H9 (cell line): ENCODE results near the gene LGALS7. TPM values are rescaled to one million over a fixed set of nuclear protein-coding genes. Genes with fewer than 3 reads are reported as not detected.

Source experiments
- DNase-seq: peaks from one replicate; pipeline ENCODE4 v3.0.0-alpha.2; 2017
- H2AFZ ChIP-seq: one replicate; pipeline ENCODE4 v1.6.1; 2013; ENCODE audit warnings: mild to moderate bottlenecking, low read length, control low read depth, moderate library complexity
- H2AK5ac ChIP-seq: 2 replicates; pipeline ENCODE4 v1.6.1; 2013; ENCODE audit warnings: low read length, control low read depth, mixed read lengths; ENCODE audit not compliant: insufficient read length
- H2BK120ac ChIP-seq: one replicate; pipeline ENCODE4 v1.6.1; 2013; ENCODE audit warnings: low read depth, mild to moderate bottlenecking, low read length, control low read depth, inconsistent platforms; ENCODE audit not compliant: poor library complexity, severe bottlenecking
- H2BK12ac ChIP-seq: 2 replicates; pipeline ENCODE4 v1.6.1; 2013; ENCODE audit warnings: low read length, control low read depth, mixed read lengths, low read depth; ENCODE audit not compliant: insufficient read length
- H2BK15ac ChIP-seq: 2 replicates; pipeline ENCODE4 v1.6.1; 2013; ENCODE audit warnings: low read depth, low read length, control low read depth
- H2BK20ac ChIP-seq: one replicate; pipeline ENCODE4 v1.6.1; 2013; ENCODE audit warnings: low read depth, mild to moderate bottlenecking, low read length, control low read depth, inconsistent platforms; ENCODE audit not compliant: poor library complexity, severe bottlenecking
- H2BK5ac ChIP-seq: 2 replicates; pipeline ENCODE4 v1.6.1; 2013; ENCODE audit warnings: low read length, control low read depth, mixed read lengths; ENCODE audit not compliant: insufficient read length
- H3K14ac ChIP-seq: 2 replicates; pipeline ENCODE4 v1.6.1; 2013; ENCODE audit warnings: low read length, control low read depth; ENCODE audit not compliant: insufficient read depth
- H3K18ac ChIP-seq: 2 replicates; pipeline ENCODE4 v1.6.1; 2013; ENCODE audit warnings: low read depth, mild to moderate bottlenecking, mixed read lengths, low read length, control low read depth; ENCODE audit not compliant: insufficient read length
- H3K23ac ChIP-seq: 2 replicates; pipeline ENCODE4 v1.6.1; 2013; ENCODE audit warnings: low read length, control low read depth, mixed read lengths, low read depth; ENCODE audit not compliant: insufficient read length
- H3K23me2 ChIP-seq: 2 replicates; pipeline ENCODE4 v1.6.1; 2013; ENCODE audit warnings: low read depth, mild to moderate bottlenecking, mixed read lengths, low read length, control low read depth; ENCODE audit not compliant: insufficient read length, poor library complexity, severe bottlenecking
- H3K27ac ChIP-seq: 2 replicates; pipeline ENCODE4 v1.5.1; 2013; ENCODE audit warnings: low read length, control low read depth, mixed read lengths, low read depth; ENCODE audit not compliant: insufficient read length
- H3K27me3 ChIP-seq: 2 replicates; pipeline ENCODE4 v1.6.1; 2013; ENCODE audit warnings: low read length, control low read depth, inconsistent platforms; ENCODE audit not compliant: insufficient read depth
- H3K4ac ChIP-seq: 2 replicates; pipeline ENCODE4 v1.6.1; 2013; ENCODE audit warnings: low read depth, mild to moderate bottlenecking, control low read depth, inconsistent platforms, low read length, moderate library complexity
- H3K4me1 ChIP-seq: 2 replicates; pipeline ENCODE4 v1.6.1; 2013; ENCODE audit warnings: low read length, control low read depth, inconsistent platforms; ENCODE audit not compliant: insufficient read depth
- H3K4me2 ChIP-seq: 2 replicates; pipeline ENCODE4 v1.6.1; 2013; ENCODE audit warnings: low read length, control low read depth, mixed read lengths; ENCODE audit not compliant: insufficient read length, insufficient read depth
- H3K56ac ChIP-seq: 2 replicates; pipeline ENCODE4 v1.6.1; 2013; ENCODE audit warnings: low read depth, mild to moderate bottlenecking, mixed read lengths, low read length, control low read depth; ENCODE audit not compliant: insufficient read length
- H3K79me1 ChIP-seq: 2 replicates; pipeline ENCODE4 v1.6.1; 2013; ENCODE audit warnings: low read depth, mild to moderate bottlenecking, moderate library complexity, low read length, control low read depth, inconsistent platforms; ENCODE audit not compliant: insufficient read depth, poor library complexity, severe bottlenecking
- H3K79me2 ChIP-seq: 2 replicates; pipeline ENCODE4 v1.6.1; 2013; ENCODE audit warnings: low read length, control low read depth, inconsistent platforms; ENCODE audit not compliant: insufficient read depth
- H3K9ac ChIP-seq: 2 replicates; pipeline ENCODE4 v1.6.1; 2013; ENCODE audit warnings: low read length, control low read depth, mixed read lengths; ENCODE audit not compliant: insufficient read length; ENCODE audit errors: extremely low read depth
- H3K9me3 ChIP-seq: one replicate; pipeline ENCODE4 v1.6.1; 2013; ENCODE audit warnings: low read depth, low read length, inconsistent platforms; ENCODE audit not compliant: control insufficient read depth
- H3T11ph ChIP-seq: one replicate; pipeline ENCODE4 v1.6.1; 2013; ENCODE audit warnings: mild to moderate bottlenecking, low read length, control low read depth, inconsistent platforms
- H4K20me1 ChIP-seq: one replicate; pipeline ENCODE4 v1.6.1; 2013; ENCODE audit not compliant: control insufficient read depth, insufficient read length, insufficient read depth
- H4K5ac ChIP-seq: 2 replicates; pipeline ENCODE4 v1.6.1; 2013; ENCODE audit warnings: low read depth, mild to moderate bottlenecking, mixed read lengths, low read length, control low read depth; ENCODE audit not compliant: insufficient read length
- H4K8ac ChIP-seq: replicated peaks from 2 replicates; pipeline ENCODE4 v1.6.1; 2013; ENCODE audit warnings: low read length, control low read depth, mixed read lengths, low read depth; ENCODE audit not compliant: insufficient read length
- H4K91ac ChIP-seq: 2 replicates; pipeline ENCODE4 v1.6.1; 2013; ENCODE audit warnings: low read depth, mild to moderate bottlenecking, moderate library complexity, mixed read lengths, low read length, control low read depth; ENCODE audit not compliant: insufficient read length
- H3K27ac Mint-ChIP-seq, 3 experiments: 2 replicates in 2 of 3; 3 replicates in 1 of 3; pipeline ENCODE4 v1.8.0; 2020 to 2021; ENCODE audit warnings: mixed read lengths in 3 of 3, mild to moderate bottlenecking in 1 of 3, moderate library complexity in 1 of 3
- H3K27me3 Mint-ChIP-seq: 2 replicates; pipeline ENCODE4 v1.8.0; 2021; ENCODE audit warnings: low read depth, mild to moderate bottlenecking, moderate library complexity, mixed read lengths
- H3K36me3 Mint-ChIP-seq, 3 experiments: 2 replicates in 2 of 3; 3 replicates in 1 of 3; pipeline ENCODE4 v1.8.0; 2020 to 2021; ENCODE audit warnings: low read depth in 3 of 3, mixed read lengths in 3 of 3; ENCODE audit not compliant: insufficient read depth in 1 of 3
- H3K4me1 Mint-ChIP-seq, 2 experiments: 2 replicates each; pipeline ENCODE4 v1.8.0; 2020; ENCODE audit warnings: mixed read lengths in 2 of 2
- H3K4me3 Mint-ChIP-seq, 2 experiments: 2 replicates in 1 of 2; 3 replicates in 1 of 2; pipeline ENCODE4 v1.8.0; 2020 to 2021; ENCODE audit warnings: mild to moderate bottlenecking in 2 of 2, mixed read lengths in 2 of 2, moderate library complexity in 1 of 2
- H3K9me3 Mint-ChIP-seq, 2 experiments: 2 replicates in 1 of 2; 3 replicates in 1 of 2; pipeline ENCODE4 v1.8.0; 2020; ENCODE audit warnings: mild to moderate bottlenecking in 2 of 2, mixed read lengths in 2 of 2, moderate library complexity in 1 of 2
- CTCF ChIP-seq: fragments of 200-600 bp; sonication (generic); conservative IDR thresholded peaks from 3 replicates; pipeline ENCODE4 v1.8.0; 2021; ENCODE audit warnings: antibody characterized with exemption, mild to moderate bottlenecking
- WGBS: extraction: QIAGEN DNeasy Blood & Tissue Kit; methylation state at CpG from one replicate; pipeline ENCODE4 v1.1.7; 2013; ENCODE audit warnings: missing lambda C conversion rate, low lambda C conversion rate, mixed read lengths; ENCODE audit not compliant: insufficient read length; ENCODE audit errors: extremely low coverage; 5-methylcytosine and 5-hydroxymethylcytosine counted together
- total RNA-seq: library from RNA; stranded (reverse); gene quantifications from 2 replicates; pipeline ENCODE4 v1.2.1, GENCODE V29; 2021

The LGALS7 gene
- total RNA-seq, 1 experiment from 2014 or later: not detected

DNA sequence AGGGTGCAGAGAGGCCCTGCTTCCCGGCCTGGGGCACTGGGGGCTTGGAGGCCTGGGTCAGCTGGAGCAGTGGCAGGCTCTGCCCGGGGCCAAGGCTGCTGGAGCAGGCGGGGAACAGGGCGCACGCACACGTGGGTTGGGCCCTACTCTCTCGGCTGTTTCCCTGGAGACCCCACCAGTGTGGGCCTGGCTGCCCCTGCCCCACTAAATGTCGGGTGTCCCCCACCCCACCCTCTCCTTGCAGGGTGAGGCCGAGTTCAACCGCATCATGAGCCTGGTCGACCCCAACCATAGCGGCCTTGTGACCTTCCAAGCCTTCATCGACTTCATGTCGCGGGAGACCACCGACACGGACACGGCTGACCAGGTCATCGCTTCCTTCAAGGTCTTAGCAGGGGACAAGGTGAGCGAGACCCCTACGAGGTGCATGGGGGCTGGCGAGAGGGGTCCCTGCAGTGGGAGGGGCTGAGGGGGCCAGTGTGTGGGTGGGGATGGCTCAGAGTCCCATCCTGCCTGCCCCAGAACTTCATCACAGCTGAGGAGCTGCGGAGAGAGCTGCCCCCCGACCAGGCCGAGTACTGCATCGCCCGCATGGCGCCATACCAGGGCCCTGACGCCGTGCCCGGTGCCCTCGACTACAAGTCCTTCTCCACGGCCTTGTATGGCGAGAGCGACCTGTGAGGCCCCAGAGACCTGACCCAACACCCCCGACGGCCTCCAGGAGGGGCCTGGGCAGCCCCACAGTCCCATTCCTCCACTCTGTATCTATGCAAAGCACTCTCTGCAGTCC is 44.4 kb downstream of the LGALS7 start:
- no peak overlapping the region for H3K27ac ChIP-seq
- H3K27me3 Mint-ChIP-seq: no peaks in the 10 kb centered on the region
- no peaks in the 10 kb centered on the region for H4K20me1 ChIP-seq
- WGBS: no CpG with 5 or more reads among the region's 37 CpGs
- no peak overlapping the region for H4K91ac ChIP-seq
- H3K14ac ChIP-seq: no peak overlapping the region
- H3K4me2 ChIP-seq: no peak overlapping the region
- H3K9me3 Mint-ChIP-seq: no peaks in the 10 kb centered on the region; a peak in 1 of 5 replicates
- H3T11ph ChIP-seq: no peak overlapping the region
- no peak overlapping the region for H3K9ac ChIP-seq
- H2BK120ac ChIP-seq: no peak overlapping the region
- no peak overlapping the region for H2BK20ac ChIP-seq
- H3K4me1 ChIP-seq: no peaks in the 10 kb centered on the region
- H3K23me2 ChIP-seq: no peaks in the 10 kb centered on the region
- H3K23ac ChIP-seq: no peak overlapping the region
- H2AFZ ChIP-seq: no peak overlapping the region
- peak overlapping the region in 1 of 3 experiments; percentile 53; a peak in 2 of 7 replicates for H3K27ac Mint-ChIP-seq
- H2BK5ac ChIP-seq: no peak overlapping the region
- no peaks in the 10 kb centered on the region for H3K9me3 ChIP-seq
- no peaks in the 10 kb centered on the region for H3K79me2 ChIP-seq
- no peak overlapping the region for H3K4ac ChIP-seq
- H2BK12ac ChIP-seq: no peak overlapping the region
- peaks cover 11 to 76% (median 73%) of the 10 kb centered on the region in 3 experiments; a peak in 6 of 7 replicates for H3K36me3 Mint-ChIP-seq
- peaks cover 2 to 5% of the 10 kb centered on the region in 2 experiments for H3K4me1 Mint-ChIP-seq
- no peak for DNase-seq
- H3K4me3 Mint-ChIP-seq: no peak overlapping the region
- H3K18ac ChIP-seq: no peak overlapping the region
- no peak overlapping the region for H4K5ac ChIP-seq
- no peaks in the 10 kb centered on the region for H3K27me3 ChIP-seq
- H3K56ac ChIP-seq: no peak overlapping the region
- H3K79me1 ChIP-seq: no peaks in the 10 kb centered on the region
- H2AK5ac ChIP-seq: no peak overlapping the region
- H2BK15ac ChIP-seq: no peak overlapping the region
- TF ChIP-seq CTCF: no peak
- H4K8ac ChIP-seq: no peak overlapping the region
